H9 (cell line): Measurements from ENCODE around the gene ENDOU. TPM values are rescaled to one million over a fixed set of nuclear protein-coding genes. Genes with fewer than 3 reads are reported as not detected.
A peak's percentile ranks its signal among the peaks of the same experiment; 100 is the strongest.

ENCODE experiments used
- DNase-seq: peaks from one replicate; pipeline ENCODE4 v3.0.0-alpha.2; 2017
- H2AFZ ChIP-seq: one replicate; pipeline ENCODE4 v1.6.1; 2013; ENCODE audit warnings: mild to moderate bottlenecking, low read length, control low read depth, moderate library complexity
- H2AK5ac ChIP-seq: 2 replicates; pipeline ENCODE4 v1.6.1; 2013; ENCODE audit warnings: low read length, control low read depth, mixed read lengths; ENCODE audit not compliant: insufficient read length
- H2BK120ac ChIP-seq: one replicate; pipeline ENCODE4 v1.6.1; 2013; ENCODE audit warnings: low read depth, mild to moderate bottlenecking, low read length, control low read depth, inconsistent platforms; ENCODE audit not compliant: poor library complexity, severe bottlenecking
- H2BK12ac ChIP-seq: 2 replicates; pipeline ENCODE4 v1.6.1; 2013; ENCODE audit warnings: low read length, control low read depth, mixed read lengths, low read depth; ENCODE audit not compliant: insufficient read length
- H2BK15ac ChIP-seq: 2 replicates; pipeline ENCODE4 v1.6.1; 2013; ENCODE audit warnings: low read depth, low read length, control low read depth
- H2BK20ac ChIP-seq: one replicate; pipeline ENCODE4 v1.6.1; 2013; ENCODE audit warnings: low read depth, mild to moderate bottlenecking, low read length, control low read depth, inconsistent platforms; ENCODE audit not compliant: poor library complexity, severe bottlenecking
- H2BK5ac ChIP-seq: 2 replicates; pipeline ENCODE4 v1.6.1; 2013; ENCODE audit warnings: low read length, control low read depth, mixed read lengths; ENCODE audit not compliant: insufficient read length
- H3K14ac ChIP-seq: 2 replicates; pipeline ENCODE4 v1.6.1; 2013; ENCODE audit warnings: low read length, control low read depth; ENCODE audit not compliant: insufficient read depth
- H3K18ac ChIP-seq: 2 replicates; pipeline ENCODE4 v1.6.1; 2013; ENCODE audit warnings: low read depth, mild to moderate bottlenecking, mixed read lengths, low read length, control low read depth; ENCODE audit not compliant: insufficient read length
- H3K23ac ChIP-seq: 2 replicates; pipeline ENCODE4 v1.6.1; 2013; ENCODE audit warnings: low read length, control low read depth, mixed read lengths, low read depth; ENCODE audit not compliant: insufficient read length
- H3K23me2 ChIP-seq: 2 replicates; pipeline ENCODE4 v1.6.1; 2013; ENCODE audit warnings: low read depth, mild to moderate bottlenecking, mixed read lengths, low read length, control low read depth; ENCODE audit not compliant: insufficient read length, poor library complexity, severe bottlenecking
- H3K27ac ChIP-seq: 2 replicates; pipeline ENCODE4 v1.5.1; 2013; ENCODE audit warnings: low read length, control low read depth, mixed read lengths, low read depth; ENCODE audit not compliant: insufficient read length
- H3K27me3 ChIP-seq: 2 replicates; pipeline ENCODE4 v1.6.1; 2013; ENCODE audit warnings: low read length, control low read depth, inconsistent platforms; ENCODE audit not compliant: insufficient read depth
- H3K4ac ChIP-seq: 2 replicates; pipeline ENCODE4 v1.6.1; 2013; ENCODE audit warnings: low read depth, mild to moderate bottlenecking, control low read depth, inconsistent platforms, low read length, moderate library complexity
- H3K4me1 ChIP-seq: 2 replicates; pipeline ENCODE4 v1.6.1; 2013; ENCODE audit warnings: low read length, control low read depth, inconsistent platforms; ENCODE audit not compliant: insufficient read depth
- H3K4me2 ChIP-seq: 2 replicates; pipeline ENCODE4 v1.6.1; 2013; ENCODE audit warnings: low read length, control low read depth, mixed read lengths; ENCODE audit not compliant: insufficient read length, insufficient read depth
- H3K56ac ChIP-seq: 2 replicates; pipeline ENCODE4 v1.6.1; 2013; ENCODE audit warnings: low read depth, mild to moderate bottlenecking, mixed read lengths, low read length, control low read depth; ENCODE audit not compliant: insufficient read length
- H3K79me1 ChIP-seq: 2 replicates; pipeline ENCODE4 v1.6.1; 2013; ENCODE audit warnings: low read depth, mild to moderate bottlenecking, moderate library complexity, low read length, control low read depth, inconsistent platforms; ENCODE audit not compliant: insufficient read depth, poor library complexity, severe bottlenecking
- H3K79me2 ChIP-seq: 2 replicates; pipeline ENCODE4 v1.6.1; 2013; ENCODE audit warnings: low read length, control low read depth, inconsistent platforms; ENCODE audit not compliant: insufficient read depth
- H3K9ac ChIP-seq: 2 replicates; pipeline ENCODE4 v1.6.1; 2013; ENCODE audit warnings: low read length, control low read depth, mixed read lengths; ENCODE audit not compliant: insufficient read length; ENCODE audit errors: extremely low read depth
- H3K9me3 ChIP-seq: one replicate; pipeline ENCODE4 v1.6.1; 2013; ENCODE audit warnings: low read depth, low read length, inconsistent platforms; ENCODE audit not compliant: control insufficient read depth
- H3T11ph ChIP-seq: one replicate; pipeline ENCODE4 v1.6.1; 2013; ENCODE audit warnings: mild to moderate bottlenecking, low read length, control low read depth, inconsistent platforms
- H4K20me1 ChIP-seq: one replicate; pipeline ENCODE4 v1.6.1; 2013; ENCODE audit not compliant: control insufficient read depth, insufficient read length, insufficient read depth
- H4K5ac ChIP-seq: 2 replicates; pipeline ENCODE4 v1.6.1; 2013; ENCODE audit warnings: low read depth, mild to moderate bottlenecking, mixed read lengths, low read length, control low read depth; ENCODE audit not compliant: insufficient read length
- H4K8ac ChIP-seq: replicated peaks from 2 replicates; pipeline ENCODE4 v1.6.1; 2013; ENCODE audit warnings: low read length, control low read depth, mixed read lengths, low read depth; ENCODE audit not compliant: insufficient read length
- H4K91ac ChIP-seq: 2 replicates; pipeline ENCODE4 v1.6.1; 2013; ENCODE audit warnings: low read depth, mild to moderate bottlenecking, moderate library complexity, mixed read lengths, low read length, control low read depth; ENCODE audit not compliant: insufficient read length
- H3K27ac Mint-ChIP-seq, 3 experiments: 2 replicates in 2 of 3; 3 replicates in 1 of 3; pipeline ENCODE4 v1.8.0; 2020 to 2021; ENCODE audit warnings: mixed read lengths in 3 of 3, mild to moderate bottlenecking in 1 of 3, moderate library complexity in 1 of 3
- H3K27me3 Mint-ChIP-seq: 2 replicates; pipeline ENCODE4 v1.8.0; 2021; ENCODE audit warnings: low read depth, mild to moderate bottlenecking, moderate library complexity, mixed read lengths
- H3K36me3 Mint-ChIP-seq, 3 experiments: 2 replicates in 2 of 3; 3 replicates in 1 of 3; pipeline ENCODE4 v1.8.0; 2020 to 2021; ENCODE audit warnings: low read depth in 3 of 3, mixed read lengths in 3 of 3; ENCODE audit not compliant: insufficient read depth in 1 of 3
- H3K4me1 Mint-ChIP-seq, 2 experiments: 2 replicates each; pipeline ENCODE4 v1.8.0; 2020; ENCODE audit warnings: mixed read lengths in 2 of 2
- H3K4me3 Mint-ChIP-seq, 2 experiments: 2 replicates in 1 of 2; 3 replicates in 1 of 2; pipeline ENCODE4 v1.8.0; 2020 to 2021; ENCODE audit warnings: mild to moderate bottlenecking in 2 of 2, mixed read lengths in 2 of 2, moderate library complexity in 1 of 2
- H3K9me3 Mint-ChIP-seq, 2 experiments: 2 replicates in 1 of 2; 3 replicates in 1 of 2; pipeline ENCODE4 v1.8.0; 2020; ENCODE audit warnings: mild to moderate bottlenecking in 2 of 2, mixed read lengths in 2 of 2, moderate library complexity in 1 of 2
- WGBS: extraction: QIAGEN DNeasy Blood & Tissue Kit; methylation state at CpG from one replicate; pipeline ENCODE4 v1.1.7; 2013; ENCODE audit warnings: missing lambda C conversion rate, low lambda C conversion rate, mixed read lengths; ENCODE audit not compliant: insufficient read length; ENCODE audit errors: extremely low coverage; 5-methylcytosine and 5-hydroxymethylcytosine counted together
- total RNA-seq: library from RNA; stranded (reverse); gene quantifications from 2 replicates; pipeline ENCODE4 v1.2.1, GENCODE V29; 2021
- TF ChIP-seq, protein P1 (sequence below): fragments of 200-600 bp; sonication (generic); conservative IDR thresholded peaks from 3 replicates; pipeline ENCODE4 v1.8.0; 2021; ENCODE audit warnings: antibody characterized with exemption, mild to moderate bottlenecking

Gene ENDOU
- total RNA-seq, 1 experiment from 2014 or later = not detected

DNA sequence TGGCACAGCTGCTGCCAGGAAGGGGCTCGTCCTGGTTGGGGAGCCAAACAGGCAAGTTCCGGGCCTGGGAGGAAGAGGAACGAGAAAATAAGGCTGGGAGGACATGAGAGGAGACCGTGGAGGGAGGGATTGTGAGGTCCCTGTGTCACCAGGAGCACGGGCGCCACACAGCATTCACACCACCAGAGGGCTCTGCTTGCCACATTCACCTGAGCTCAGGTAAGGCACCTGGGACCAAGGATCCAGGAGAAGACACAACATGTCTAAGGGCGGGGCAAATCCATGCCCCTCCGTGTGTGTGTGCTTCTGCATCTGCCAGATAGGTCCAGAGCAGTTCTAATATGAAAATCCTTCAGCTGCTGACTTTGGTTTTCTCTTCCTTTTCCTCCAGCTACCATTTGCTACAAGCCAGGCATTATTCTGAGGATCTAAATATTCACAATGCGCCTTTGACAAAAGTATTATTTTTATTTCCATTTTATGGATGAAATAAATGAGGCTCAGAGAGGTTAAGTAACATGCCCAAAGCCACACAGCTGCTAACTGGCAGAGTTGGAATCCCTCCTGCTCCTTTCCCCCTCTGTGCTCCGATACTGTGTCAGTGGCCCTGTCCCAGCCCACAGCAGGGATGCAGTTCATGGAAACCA lies 18.8 kb upstream of the ENDOU start:
- peak overlapping the region in 1 of 3 experiments; percentile 68; a peak in 1 of 7 replicates for H3K27ac Mint-ChIP-seq

More for the DNA sequence above, 18.8 kb upstream of the ENDOU start:
- H4K20me1 ChIP-seq = no peaks in the 10 kb centered on the region
- Mint-ChIP-seq H3K9me3 (no peaks in the 10 kb centered on the region), H3K27me3 (peaks cover 7% of the 10 kb centered on the region), H3K4me3 (no peak overlapping the region), H3K36me3 (peaks cover 0 to 5% (median 2%) of the 10 kb centered on the region in 3 experiments; a peak in 3 of 7 replicates), H3K4me1 (peaks cover 26 to 37% of the 10 kb centered on the region in 2 experiments)
- no CpG with 5 or more reads among the region's 10 CpGs for WGBS
- H2AFZ ChIP-seq = no peak overlapping the region
- H3K23me2 ChIP-seq = no peaks in the 10 kb centered on the region
- no peak overlapping the region for H3T11ph ChIP-seq
- H3K23ac ChIP-seq = no peak overlapping the region
- H3K27me3 ChIP-seq = no peaks in the 10 kb centered on the region
- no peak overlapping the region for H4K91ac ChIP-seq
- no peak overlapping the region for H2AK5ac ChIP-seq
- no peak overlapping the region for H2BK5ac ChIP-seq
- H3K14ac ChIP-seq = no peak overlapping the region
- no peak overlapping the region for H2BK12ac ChIP-seq
- no peak overlapping the region for H3K4me2 ChIP-seq
- TF ChIP-seq, protein P1, sequence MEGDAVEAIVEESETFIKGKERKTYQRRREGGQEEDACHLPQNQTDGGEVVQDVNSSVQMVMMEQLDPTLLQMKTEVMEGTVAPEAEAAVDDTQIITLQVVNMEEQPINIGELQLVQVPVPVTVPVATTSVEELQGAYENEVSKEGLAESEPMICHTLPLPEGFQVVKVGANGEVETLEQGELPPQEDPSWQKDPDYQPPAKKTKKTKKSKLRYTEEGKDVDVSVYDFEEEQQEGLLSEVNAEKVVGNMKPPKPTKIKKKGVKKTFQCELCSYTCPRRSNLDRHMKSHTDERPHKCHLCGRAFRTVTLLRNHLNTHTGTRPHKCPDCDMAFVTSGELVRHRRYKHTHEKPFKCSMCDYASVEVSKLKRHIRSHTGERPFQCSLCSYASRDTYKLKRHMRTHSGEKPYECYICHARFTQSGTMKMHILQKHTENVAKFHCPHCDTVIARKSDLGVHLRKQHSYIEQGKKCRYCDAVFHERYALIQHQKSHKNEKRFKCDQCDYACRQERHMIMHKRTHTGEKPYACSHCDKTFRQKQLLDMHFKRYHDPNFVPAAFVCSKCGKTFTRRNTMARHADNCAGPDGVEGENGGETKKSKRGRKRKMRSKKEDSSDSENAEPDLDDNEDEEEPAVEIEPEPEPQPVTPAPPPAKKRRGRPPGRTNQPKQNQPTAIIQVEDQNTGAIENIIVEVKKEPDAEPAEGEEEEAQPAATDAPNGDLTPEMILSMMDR = peak; percentile 91
- H4K8ac ChIP-seq = no peak overlapping the region
- H3K79me2 ChIP-seq = no peaks in the 10 kb centered on the region
- no peak overlapping the region for H3K18ac ChIP-seq
- H3K4ac ChIP-seq = no peak overlapping the region
- H3K56ac ChIP-seq = no peak overlapping the region
- no peak overlapping the region for H3K27ac ChIP-seq
- DNase-seq = peak; percentile 94
- H2BK15ac ChIP-seq = no peak overlapping the region
- H3K9ac ChIP-seq = no peak overlapping the region
- H3K79me1 ChIP-seq = no peaks in the 10 kb centered on the region
- no peak overlapping the region for H2BK20ac ChIP-seq
- H3K9me3 ChIP-seq = no peaks in the 10 kb centered on the region
- no peak overlapping the region for H2BK120ac ChIP-seq
- H4K5ac ChIP-seq = no peak overlapping the region
- H3K4me1 ChIP-seq = peaks cover 4% of the 10 kb centered on the region; the same call in 1 of the 2 replicates
